ENCODE data around the gene EMX2.

DNA sequence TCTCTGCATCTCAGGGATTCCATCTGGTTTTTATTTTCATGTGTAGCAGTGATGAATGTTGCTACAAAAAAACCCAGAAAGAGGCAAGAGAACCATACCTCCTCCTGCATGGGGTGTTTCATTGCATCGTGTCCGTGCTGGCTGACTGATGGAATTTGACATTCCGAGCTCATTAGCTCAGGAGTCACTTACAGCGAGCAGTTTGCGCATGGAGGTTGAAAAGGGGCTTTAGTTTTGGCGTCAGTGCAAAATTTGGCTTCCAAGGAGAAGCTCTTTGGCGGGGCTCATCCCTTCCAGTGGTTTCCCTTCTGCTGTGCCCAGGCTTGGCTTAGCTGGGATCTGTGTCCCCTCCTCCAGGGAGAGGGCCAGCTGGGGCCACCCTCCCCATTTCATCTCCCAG is 25.8 kb downstream of the EMX2 start:
- TF ChIP-seq, protein P1, sequence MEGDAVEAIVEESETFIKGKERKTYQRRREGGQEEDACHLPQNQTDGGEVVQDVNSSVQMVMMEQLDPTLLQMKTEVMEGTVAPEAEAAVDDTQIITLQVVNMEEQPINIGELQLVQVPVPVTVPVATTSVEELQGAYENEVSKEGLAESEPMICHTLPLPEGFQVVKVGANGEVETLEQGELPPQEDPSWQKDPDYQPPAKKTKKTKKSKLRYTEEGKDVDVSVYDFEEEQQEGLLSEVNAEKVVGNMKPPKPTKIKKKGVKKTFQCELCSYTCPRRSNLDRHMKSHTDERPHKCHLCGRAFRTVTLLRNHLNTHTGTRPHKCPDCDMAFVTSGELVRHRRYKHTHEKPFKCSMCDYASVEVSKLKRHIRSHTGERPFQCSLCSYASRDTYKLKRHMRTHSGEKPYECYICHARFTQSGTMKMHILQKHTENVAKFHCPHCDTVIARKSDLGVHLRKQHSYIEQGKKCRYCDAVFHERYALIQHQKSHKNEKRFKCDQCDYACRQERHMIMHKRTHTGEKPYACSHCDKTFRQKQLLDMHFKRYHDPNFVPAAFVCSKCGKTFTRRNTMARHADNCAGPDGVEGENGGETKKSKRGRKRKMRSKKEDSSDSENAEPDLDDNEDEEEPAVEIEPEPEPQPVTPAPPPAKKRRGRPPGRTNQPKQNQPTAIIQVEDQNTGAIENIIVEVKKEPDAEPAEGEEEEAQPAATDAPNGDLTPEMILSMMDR (IDR thresholded peaks at IDR 0.05; ENCODE audit: extremely low read depth in 1 of 2, insufficient read depth in 1 of 2, low read depth in 1 of 2, low read length in 2 of 2), result no peak
- no peak for TF ChIP-seq POLR2A (IDR thresholded peaks at IDR 0.05; ENCODE audit: low read depth, low read length)
- TF ChIP-seq FOS (IDR thresholded peaks at IDR 0.05; ENCODE audit: borderline replicate concordance, insufficient read depth, low read length), result no peak
- TF ChIP-seq POLR2AphosphoS5 (IDR thresholded peaks at IDR 0.05; ENCODE audit: insufficient read depth, low read depth, low read length), result no peak
- TF ChIP-seq EZH2 (IDR thresholded peaks at IDR 0.05; ENCODE audit: borderline replicate concordance, low read depth, low read length, severe bottlenecking), result no peak
